ENCODE data around the gene USP25. TPM values are rescaled to one million over a fixed set of nuclear protein-coding genes. Genes with fewer than 3 reads are reported as not detected.

Gene USP25
- total RNA-seq, 1 experiment from 2014 or later = 35.1 TPM

DNA sequence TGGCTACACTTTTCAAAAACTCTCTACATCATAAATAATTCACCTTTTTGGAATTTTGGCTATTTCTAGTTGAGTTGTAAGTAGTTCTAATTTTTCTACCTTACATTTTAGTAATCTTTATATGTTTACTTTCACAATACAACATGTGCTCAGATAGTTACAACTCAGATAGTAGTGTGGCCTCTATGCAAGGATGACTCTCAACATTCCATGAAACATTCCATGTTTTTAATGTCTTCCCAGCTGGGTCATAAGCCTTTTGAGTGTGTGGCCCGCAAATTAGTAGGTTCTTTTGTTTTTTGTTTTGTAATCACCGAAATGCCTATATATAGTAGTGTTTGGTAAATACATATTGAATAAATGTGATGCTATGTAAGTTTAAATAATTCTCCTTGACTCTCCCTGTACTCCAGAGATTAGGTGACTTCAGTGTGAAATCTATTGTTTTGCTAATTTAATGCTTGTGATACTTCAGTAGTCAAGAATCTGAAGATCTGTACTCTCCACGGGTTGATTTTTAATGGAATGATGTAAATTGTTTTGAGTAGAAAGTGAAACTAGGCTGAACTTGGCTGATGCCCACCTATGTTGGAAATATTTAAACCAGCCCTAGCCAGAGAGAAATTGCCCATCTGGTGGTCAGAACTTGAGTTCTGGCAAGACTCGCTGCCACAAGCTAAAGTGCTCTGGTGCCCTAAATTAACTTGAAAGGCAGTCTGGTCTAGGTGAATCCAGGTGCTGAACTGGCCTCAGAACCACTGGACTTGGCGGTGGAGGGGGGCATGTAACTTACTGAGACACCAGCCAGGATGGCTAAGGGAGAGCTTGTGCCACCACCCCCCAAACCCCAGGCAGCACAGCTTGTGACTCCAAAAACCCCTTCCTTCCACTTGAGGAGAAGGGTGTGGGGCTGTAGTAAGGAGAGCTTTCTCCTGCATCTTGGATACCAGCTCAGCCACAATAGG, 165.6 kb downstream of the USP25 start:
- H3K27ac ChIP-seq (ENCODE audit: insufficient read length, low read depth, low read length) = no peak overlapping the region
- peaks cover 3 to 4% of the 10 kb centered on the region in 2 experiments; a peak in 1 of 4 replicates for H3K4me1 Mint-ChIP-seq
- DNase-seq = no peak
- no peak overlapping the region for H2BK12ac ChIP-seq (ENCODE audit: insufficient read length, low read depth, low read length)
- H3K9me3 Mint-ChIP-seq = peaks cover 29 to 36% of the 10 kb centered on the region in 2 experiments
- no peaks in the 10 kb centered on the region for H3K4me1 ChIP-seq (ENCODE audit: insufficient read depth, low read length)
- no peaks in the 10 kb centered on the region for H3K27me3 Mint-ChIP-seq (ENCODE audit: low read depth)
- no peaks in the 10 kb centered on the region for H4K20me1 ChIP-seq (ENCODE audit: control insufficient read depth, insufficient read depth, insufficient read length)
- no peak overlapping the region for H3K4me2 ChIP-seq (ENCODE audit: insufficient read depth, insufficient read length, low read length)
- WGBS (ENCODE audit: extremely low coverage, insufficient read length, low lambda C conversion rate) = no CpG with 5 or more reads among the region's 5 CpGs
- no peak overlapping the region for H3K27ac Mint-ChIP-seq
- no peak overlapping the region for H3K9ac ChIP-seq (ENCODE audit: extremely low read depth, insufficient read length, low read length)
- H3T11ph ChIP-seq (ENCODE audit: low read length) = no peak overlapping the region
- no peak overlapping the region for H2BK5ac ChIP-seq (ENCODE audit: insufficient read length, low read length)
- H3K79me2 ChIP-seq (ENCODE audit: insufficient read depth, low read length) = no peaks in the 10 kb centered on the region
- H3K4me3 Mint-ChIP-seq = no peak overlapping the region
- no peak overlapping the region for H2AK5ac ChIP-seq (ENCODE audit: insufficient read length, low read length)
- H3K36me3 Mint-ChIP-seq (ENCODE audit: insufficient read depth in 1 of 3, low read depth in 3 of 3) = peaks cover 9 to 43% (median 13%) of the 10 kb centered on the region in 3 experiments
- no peaks in the 10 kb centered on the region for H3K79me1 ChIP-seq (ENCODE audit: insufficient read depth, low read depth, low read length, poor library complexity, severe bottlenecking)
- H3K23me2 ChIP-seq (ENCODE audit: insufficient read length, low read depth, low read length, poor library complexity, severe bottlenecking) = no peaks in the 10 kb centered on the region
- H4K91ac ChIP-seq (ENCODE audit: insufficient read length, low read depth, low read length) = no peak overlapping the region
- H2BK120ac ChIP-seq (ENCODE audit: low read depth, low read length, poor library complexity, severe bottlenecking) = no peak overlapping the region
- no peak overlapping the region for H3K23ac ChIP-seq (ENCODE audit: insufficient read length, low read depth, low read length)
- H2AFZ ChIP-seq (ENCODE audit: low read length) = no peak overlapping the region
- H4K5ac ChIP-seq (ENCODE audit: insufficient read length, low read depth, low read length) = no peak overlapping the region
- H2BK15ac ChIP-seq (ENCODE audit: low read depth, low read length) = no peak overlapping the region
- H2BK20ac ChIP-seq (ENCODE audit: low read depth, low read length, poor library complexity, severe bottlenecking) = no peak overlapping the region
- no peak overlapping the region for H3K4ac ChIP-seq (ENCODE audit: low read depth, low read length)
- no peaks in the 10 kb centered on the region for H3K9me3 ChIP-seq (ENCODE audit: control insufficient read depth, low read depth, low read length)
- H4K8ac ChIP-seq (replicated peaks; ENCODE audit: insufficient read length, low read depth, low read length) = no peak overlapping the region
- H3K18ac ChIP-seq (ENCODE audit: insufficient read length, low read depth, low read length) = no peak overlapping the region
- H3K27me3 ChIP-seq (ENCODE audit: insufficient read depth, low read length) = no peaks in the 10 kb centered on the region
- H3K14ac ChIP-seq (ENCODE audit: insufficient read depth, low read length) = no peak overlapping the region
- H3K56ac ChIP-seq (ENCODE audit: insufficient read length, low read depth, low read length) = no peak overlapping the region
- no peak for TF ChIP-seq CTCF (conservative IDR thresholded peaks at IDR 0.05)
